Colonic mucosa (tissue), 4 donors: Measurements from ENCODE around the gene TMEM9B. TPM values are rescaled to one million over a fixed set of nuclear protein-coding genes. Genes with fewer than 3 reads are reported as not detected.
"Not testable (repeated sequence)": the region's sequence is repeated elsewhere in the genome, so short reads cannot be mapped to it uniquely, and the experiment has no call there.

ENCODE experiments used
- DNase-seq: peaks from one replicate; pipeline ENCODE4 v3.0.0-alpha.2; 2020
- H3K27ac ChIP-seq: fragments of 200-600 bp; one replicate; pipeline ENCODE4 v1.8.0; 2021
- H3K27me3 ChIP-seq: fragments of 200-600 bp; one replicate; pipeline ENCODE4 v1.8.0; 2021
- H3K36me3 ChIP-seq: fragments of 200-600 bp; one replicate; pipeline ENCODE4 v1.8.0; 2021
- H3K4me1 ChIP-seq: fragments of 200-600 bp; one replicate; pipeline ENCODE4 v1.8.0; 2021; ENCODE audit warnings: mild to moderate bottlenecking
- H3K4me3 ChIP-seq: fragments of 200-600 bp; one replicate; pipeline ENCODE4 v1.8.0; 2021
- H3K9ac ChIP-seq, 2 donors: one replicate each; pipeline ENCODE4 v1.7.0; 2013; ENCODE audit warnings: control low read depth in 2 of 2, low read depth in 2 of 2, low read length in 2 of 2
- H3K9me3 ChIP-seq: fragments of 200-600 bp; one replicate; pipeline ENCODE4 v1.8.0; 2021
- CTCF ChIP-seq: fragments of 200-600 bp; IDR thresholded peaks from one replicate; pipeline ENCODE4 v1.8.0; 2022; ENCODE audit warnings: antibody characterized with exemption, mild to moderate bottlenecking
- intact Hi-C: fragments of 100-400 bp; cut with DNase I; formaldehyde crosslinking; loops from one replicate; pipeline ENCODE4 v1.14.1; 2022
- total RNA-seq, 2 donors: library from RNA; stranded (reverse); fragmentation: NEBNext Ultra II Directional in 1 of 2; extraction: Animal tissue kit (Norgen Biotek cat#: 25700) in 1 of 2; gene quantifications; one replicate each; pipeline ENCODE4 v1.2.1, GENCODE V29; 2021
- donor health status: healthy.
- donor health status: DM: no; HTN: no; CAD: no.
- donor health status: DM: no; HTN: no; CAD: no.

TMEM9B gene
- total RNA-seq, 2 donors from 2014 or later = 55.3 to 69.3 TPM

GRCh38 chr11:8941341-8942103, 22.7 kb downstream of the TMEM9B start:
- Histone ChIP-seq H3K9me3 (no peaks in the 10 kb centered on the region), H3K27me3 (no peaks in the 10 kb centered on the region), H3K27ac (no peak overlapping the region), H3K36me3 (no peaks in the 10 kb centered on the region), H3K4me3 (no peak overlapping the region), H3K9ac (no peak overlapping the region), H3K4me1 (no peaks in the 10 kb centered on the region)
- no peak for DNase-seq
- intact Hi-C loops = no loop called here
- TF ChIP-seq CTCF = no peak

GRCh38 chr11:8937659-8938058, 26.6 kb downstream of the TMEM9B start:
- intact Hi-C loops = no loop called here
- H3K4me1 ChIP-seq = no peaks in the 10 kb centered on the region
- H3K36me3 ChIP-seq = no peaks in the 10 kb centered on the region
- TF ChIP-seq CTCF = no peak
- DNase-seq = no peak
- H3K27me3 ChIP-seq = no peaks in the 10 kb centered on the region
- H3K9ac ChIP-seq = no peak overlapping the region
- no peaks in the 10 kb centered on the region for H3K9me3 ChIP-seq
- no peak overlapping the region for H3K27ac ChIP-seq
- no peak overlapping the region for H3K4me3 ChIP-seq

GRCh38 chr11:8937159-8937558, 27.1 kb downstream of the TMEM9B start:
- no peak overlapping the region for H3K9ac ChIP-seq

GRCh38 chr11:8935789-8936188, 28.5 kb downstream of the TMEM9B start:
- H3K9ac ChIP-seq, H3K36me3 ChIP-seq, intact Hi-C loops, H3K4me1 ChIP-seq, H3K27me3 ChIP-seq, H3K4me3 ChIP-seq, H3K27ac ChIP-seq, DNase-seq, H3K9me3 ChIP-seq: not testable (repeated sequence)

More at GRCh38 chr11:8937159-8937558, 27.1 kb downstream of the TMEM9B start:
- intact Hi-C loops = no loop called here
- Histone ChIP-seq H3K36me3 (no peaks in the 10 kb centered on the region), H3K9me3 (no peaks in the 10 kb centered on the region), H3K4me3 (no peak overlapping the region), H3K4me1 (no peaks in the 10 kb centered on the region), H3K27ac (no peak overlapping the region), H3K27me3 (no peaks in the 10 kb centered on the region)
- no peak for DNase-seq
- TF ChIP-seq CTCF = no peak

GRCh38 chr11:8934742-8935488, 29.3 kb downstream of the TMEM9B start:
- TF ChIP-seq CTCF = no peak
- Histone ChIP-seq H3K4me1 (no peaks in the 10 kb centered on the region), H3K9me3 (no peaks in the 10 kb centered on the region), H3K4me3 (no peak overlapping the region), H3K27me3 (no peaks in the 10 kb centered on the region), H3K36me3 (no peaks in the 10 kb centered on the region), H3K27ac (no peak overlapping the region), H3K9ac (no peak overlapping the region)
- no peak for DNase-seq
- intact Hi-C loops = no loop called here

GRCh38 chr11:8933931-8934330, 30.3 kb downstream of the TMEM9B start:
- TF ChIP-seq CTCF = no peak
- Histone ChIP-seq H3K9me3 (no peaks in the 10 kb centered on the region), H3K4me1 (no peaks in the 10 kb centered on the region), H3K4me3 (no peak overlapping the region), H3K36me3 (no peaks in the 10 kb centered on the region), H3K9ac (no peak overlapping the region), H3K27ac (no peak overlapping the region), H3K27me3 (no peaks in the 10 kb centered on the region)
- DNase-seq = no peak
- intact Hi-C loops = no loop called here
